ENCODE data around the gene DNPH1. TPM values are rescaled to one million over a fixed set of nuclear protein-coding genes. Genes with fewer than 3 reads are reported as not detected.

DNPH1 gene
- total and polyA plus RNA-seq, 5 donors: 25.7 to 60.4 (median 34.1) TPM

DNA sequence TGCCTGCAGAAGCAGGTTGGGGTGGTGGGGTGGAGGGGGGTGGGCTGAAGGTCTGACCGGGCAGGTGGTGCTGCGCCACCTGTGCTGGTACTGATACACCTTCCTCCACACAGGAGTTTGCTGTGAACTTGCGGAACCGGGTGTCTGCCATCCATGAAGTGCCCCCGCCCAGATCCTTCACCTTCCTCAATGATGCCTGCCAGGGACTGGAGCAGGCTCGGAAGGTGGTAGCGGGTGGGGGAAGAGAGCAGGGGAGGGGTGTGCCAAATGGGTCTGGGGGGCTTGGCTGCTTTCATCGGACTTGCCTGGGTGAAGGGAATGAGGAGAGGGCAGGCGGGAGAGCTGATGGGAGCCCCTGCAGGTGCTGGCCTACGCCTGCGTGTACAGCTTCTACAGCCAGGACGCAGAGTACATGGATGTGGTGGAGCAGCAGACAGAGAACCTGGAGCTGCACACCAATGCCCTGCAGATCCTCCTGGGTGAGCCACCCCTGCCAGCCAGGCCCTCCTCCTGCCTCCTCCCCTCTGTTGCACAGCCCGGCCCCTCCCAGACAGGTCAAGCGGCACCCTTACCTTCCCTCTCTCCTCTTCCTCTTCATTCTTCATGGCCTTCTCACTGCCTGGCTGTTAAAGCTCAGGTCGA is 6.7 kb downstream of the DNPH1 start:
- DNase-seq: no peak
- H3K4me1 ChIP-seq (ENCODE audit: control insufficient read depth, insufficient read depth, low read length): no peaks in the 10 kb centered on the region

GRCh38 chr6:43221046-43221972 is 8.0 kb downstream of the DNPH1 start:
- ATAC-seq (no peak), DNase-seq (no peak)
- Histone ChIP-seq H3K27me3 (ENCODE audit: control insufficient read depth, insufficient read depth) (no peaks in the 10 kb centered on the region), H3K9me3 (ENCODE audit: control insufficient read depth, low read length) (no peaks in the 10 kb centered on the region), H3K4me1 (ENCODE audit: control insufficient read depth, insufficient read depth, low read length) (no peaks in the 10 kb centered on the region), H3K27ac (ENCODE audit: low read length) (no peak overlapping the region), H3K4me3 (ENCODE audit: low read length) (no peak overlapping the region)
- 85% methylated on average over 20 of the region's 20 CpGs for WGBS
- intact Hi-C loops (cut with DNase I): no loop called here

More for the DNA sequence above, 6.7 kb downstream of the DNPH1 start:
- Histone ChIP-seq H3K27me3 (ENCODE audit: control insufficient read depth, insufficient read depth) (no peaks in the 10 kb centered on the region), H3K9me3 (ENCODE audit: control insufficient read depth, low read length) (no peaks in the 10 kb centered on the region), H3K4me3 (ENCODE audit: low read length) (no peak overlapping the region), H3K27ac (ENCODE audit: low read length) (no peak overlapping the region)
- intact Hi-C loops (cut with DNase I): no loop called here
- WGBS: 92% methylated on average over 15 of the region's 15 CpGs
- no peak for ATAC-seq

DNA sequence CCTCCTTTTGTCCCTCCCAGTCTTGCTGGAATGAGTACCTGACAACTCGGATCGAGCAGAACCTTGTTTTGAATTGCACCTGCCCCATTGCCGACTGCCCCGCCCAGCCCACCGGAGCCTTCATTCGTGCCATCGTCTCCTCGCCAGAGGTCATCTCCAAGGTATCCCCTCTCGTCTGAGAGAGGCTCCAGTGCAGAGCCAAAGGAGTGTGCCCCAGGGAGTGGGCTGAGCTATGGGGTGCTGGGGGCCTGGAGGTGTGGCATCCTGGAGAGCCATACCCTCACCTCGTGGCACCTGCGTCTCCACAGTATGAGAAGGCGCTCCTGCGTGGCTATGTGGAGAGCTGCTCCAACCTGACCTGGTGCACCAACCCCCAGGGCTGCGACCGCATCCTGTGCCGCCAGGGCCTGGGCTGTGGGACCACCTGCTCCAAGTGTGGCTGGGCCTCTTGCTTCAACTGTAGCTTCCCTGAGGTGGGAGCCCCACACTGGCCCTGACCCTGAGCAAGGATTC is 8.8 kb downstream of the DNPH1 start:
- intact Hi-C loops (cut with DNase I): no loop called here
- DNase-seq (no peak), ATAC-seq (peak in 1 of 2 donors; percentile 5)
- WGBS: 91% methylated on average over 16 of the region's 16 CpGs
- no peak overlapping the region for H3K4me3 ChIP-seq (ENCODE audit: low read length)
- no peaks in the 10 kb centered on the region for H3K27me3 ChIP-seq (ENCODE audit: control insufficient read depth, insufficient read depth)
- no peak overlapping the region for H3K27ac ChIP-seq (ENCODE audit: low read length)
- no peaks in the 10 kb centered on the region for H3K9me3 ChIP-seq (ENCODE audit: control insufficient read depth, low read length)
- no peaks in the 10 kb centered on the region for H3K4me1 ChIP-seq (ENCODE audit: control insufficient read depth, insufficient read depth, low read length)

GRCh38 chr6:43219814-43220213 is 9.5 kb downstream of the DNPH1 start:
- intact Hi-C loops (cut with DNase I): no loop called here
- no peaks in the 10 kb centered on the region for H3K9me3 ChIP-seq (ENCODE audit: control insufficient read depth, low read length)
- ATAC-seq (no peak), DNase-seq (no peak)
- WGBS: 85% methylated on average over 7 of the region's 7 CpGs
- H3K27ac ChIP-seq (ENCODE audit: low read length): no peak overlapping the region
- H3K27me3 ChIP-seq (ENCODE audit: control insufficient read depth, insufficient read depth): no peaks in the 10 kb centered on the region
- no peak overlapping the region for H3K4me3 ChIP-seq (ENCODE audit: low read length)
- H3K4me1 ChIP-seq (ENCODE audit: control insufficient read depth, insufficient read depth, low read length): no peaks in the 10 kb centered on the region

GRCh38 chr6:43219119-43219518 is 10.2 kb downstream of the DNPH1 start:
- H3K4me1 ChIP-seq (ENCODE audit: control insufficient read depth, insufficient read depth, low read length): no peaks in the 10 kb centered on the region
- H3K4me3 ChIP-seq (ENCODE audit: low read length): no peak overlapping the region
- H3K27ac ChIP-seq (ENCODE audit: low read length): no peak overlapping the region
- DNase-seq (no peak), ATAC-seq (no peak)
- H3K9me3 ChIP-seq (ENCODE audit: control insufficient read depth, low read length): no peaks in the 10 kb centered on the region
- intact Hi-C loops (cut with DNase I): no loop called here
- no peaks in the 10 kb centered on the region for H3K27me3 ChIP-seq (ENCODE audit: control insufficient read depth, insufficient read depth)
- 87% methylated on average over 3 of the region's 3 CpGs for WGBS

DNA sequence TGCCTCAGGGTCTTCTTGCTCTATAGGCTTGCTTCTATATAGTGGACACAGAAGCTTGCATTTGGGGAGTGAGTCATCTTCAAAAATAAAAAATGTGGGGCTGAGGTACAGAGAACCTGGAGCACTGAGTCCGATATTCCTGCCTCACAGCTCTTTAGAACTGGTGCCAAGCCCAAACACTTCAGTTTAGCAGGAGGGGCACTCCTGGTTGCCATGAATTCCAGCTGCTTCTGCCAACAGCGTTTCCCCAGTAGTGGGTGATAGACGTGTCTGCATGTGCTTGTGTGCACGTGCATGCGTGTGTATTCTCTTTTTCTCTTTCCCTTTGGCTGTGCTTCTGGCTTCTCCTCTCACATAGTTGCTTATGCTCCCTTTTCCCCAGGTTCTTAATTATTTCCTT is 11.9 kb downstream of the DNPH1 start:
- DNase-seq: no peak
- H3K4me3 ChIP-seq (ENCODE audit: low read length): no peak overlapping the region
- 66% methylated on average over 5 of the region's 5 CpGs for WGBS
- ATAC-seq: no peak
- intact Hi-C loops (cut with DNase I): no loop called here
- no peaks in the 10 kb centered on the region for H3K4me1 ChIP-seq (ENCODE audit: control insufficient read depth, insufficient read depth, low read length)
- no peaks in the 10 kb centered on the region for H3K27me3 ChIP-seq (ENCODE audit: control insufficient read depth, insufficient read depth)
- H3K9me3 ChIP-seq (ENCODE audit: control insufficient read depth, low read length): no peaks in the 10 kb centered on the region
- H3K27ac ChIP-seq (ENCODE audit: low read length): no peak overlapping the region

GRCh38 chr6:43216200-43216599 is 13.1 kb downstream of the DNPH1 start:
- intact Hi-C loops (cut with DNase I): no loop called here
- no peaks in the 10 kb centered on the region for H3K4me1 ChIP-seq (ENCODE audit: control insufficient read depth, insufficient read depth, low read length)
- H3K4me3 ChIP-seq (ENCODE audit: low read length): no peak overlapping the region
- no peaks in the 10 kb centered on the region for H3K27me3 ChIP-seq (ENCODE audit: control insufficient read depth, insufficient read depth)
- ATAC-seq (no peak), DNase-seq (no peak)
- no peak overlapping the region for H3K27ac ChIP-seq (ENCODE audit: low read length)
- WGBS: 91% methylated on average over 12 of the region's 12 CpGs
- no peaks in the 10 kb centered on the region for H3K9me3 ChIP-seq (ENCODE audit: control insufficient read depth, low read length)

DNA sequence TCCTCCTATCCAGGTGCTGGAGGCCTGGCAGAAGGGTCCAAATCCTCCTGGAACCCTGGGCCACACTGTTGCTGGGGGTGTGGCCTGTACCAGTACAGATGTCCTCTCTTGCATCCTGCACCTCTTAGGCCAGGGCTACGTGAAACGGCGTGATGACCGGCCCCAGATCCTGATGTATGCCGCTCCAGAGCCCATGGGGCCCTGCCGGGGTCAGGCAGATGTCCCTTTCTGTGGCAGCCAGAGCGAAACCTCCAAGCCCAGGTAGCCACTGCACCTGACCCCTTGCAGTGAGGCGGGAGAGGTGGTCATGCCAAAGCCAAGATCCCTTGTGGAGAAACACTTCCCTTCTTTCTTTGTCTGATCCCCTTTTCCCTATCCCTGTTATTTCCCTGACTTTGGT is 14.2 kb downstream of the DNPH1 start:
- intact Hi-C loops (cut with DNase I): no loop called here
- no peaks in the 10 kb centered on the region for H3K27me3 ChIP-seq (ENCODE audit: control insufficient read depth, insufficient read depth)
- no peak overlapping the region for H3K4me3 ChIP-seq (ENCODE audit: low read length)
- no peak overlapping the region for H3K27ac ChIP-seq (ENCODE audit: low read length)
- DNase-seq (no peak), ATAC-seq (no peak)
- 97% methylated on average over 8 of the region's 8 CpGs for WGBS
- no peaks in the 10 kb centered on the region for H3K4me1 ChIP-seq (ENCODE audit: control insufficient read depth, insufficient read depth, low read length)
- no peaks in the 10 kb centered on the region for H3K9me3 ChIP-seq (ENCODE audit: control insufficient read depth, low read length)

- 85% methylated on average over 11 of the region's 11 CpGs for WGBS
- Histone ChIP-seq H3K4me3 (ENCODE audit: low read length) (no peak overlapping the region), H3K9me3 (ENCODE audit: control insufficient read depth, low read length) (no peaks in the 10 kb centered on the region), H3K4me1 (ENCODE audit: control insufficient read depth, insufficient read depth, low read length) (no peaks in the 10 kb centered on the region), H3K27me3 (ENCODE audit: control insufficient read depth, insufficient read depth) (no peaks in the 10 kb centered on the region), H3K27ac (ENCODE audit: low read length) (no peak overlapping the region)
- ATAC-seq: peak in 1 of 2 donors; percentile 24
- intact Hi-C loops (cut with DNase I): no loop called here
- no peak for DNase-seq
These were observed 15.8 kb downstream of the DNPH1 start for GRCh38 chr6:43213431-43213830.

DNA sequence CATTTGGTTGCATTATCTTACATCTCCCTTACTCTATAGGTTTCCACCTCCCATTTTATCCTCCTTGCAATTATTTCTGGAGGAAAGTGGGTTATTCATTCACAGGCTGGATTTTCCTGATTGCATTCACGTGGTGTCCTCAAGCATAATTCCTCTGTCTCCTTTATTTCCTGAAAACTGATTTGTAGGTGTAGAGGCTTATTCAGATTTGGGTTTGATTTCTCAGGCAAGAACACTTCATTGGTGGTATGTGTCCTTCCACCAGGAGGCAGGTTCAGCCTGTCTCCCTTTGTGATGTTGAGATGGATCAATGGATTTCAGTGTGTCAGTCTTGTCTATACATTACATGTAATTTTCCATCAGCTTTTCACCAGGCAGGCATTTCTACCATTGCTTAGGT is 17.3 kb downstream of the DNPH1 start:
- H3K4me1 ChIP-seq (ENCODE audit: control insufficient read depth, insufficient read depth, low read length): no peaks in the 10 kb centered on the region
- no peak overlapping the region for H3K4me3 ChIP-seq (ENCODE audit: low read length)
- no peak for ATAC-seq
- no peak for DNase-seq
- no peak overlapping the region for H3K27ac ChIP-seq (ENCODE audit: low read length)
- WGBS: 78% methylated on average over 1 of the region's 1 CpG
- intact Hi-C loops (cut with DNase I): no loop called here
- H3K9me3 ChIP-seq (ENCODE audit: control insufficient read depth, low read length): no peaks in the 10 kb centered on the region
- no peaks in the 10 kb centered on the region for H3K27me3 ChIP-seq (ENCODE audit: control insufficient read depth, insufficient read depth)

GRCh38 chr6:43207286-43207685 is 22.0 kb downstream of the DNPH1 start:
- H3K4me1 ChIP-seq (ENCODE audit: control insufficient read depth, insufficient read depth, low read length): no peaks in the 10 kb centered on the region
- DNase-seq (no peak), ATAC-seq (no peak)
- no peak overlapping the region for H3K27ac ChIP-seq (ENCODE audit: low read length)
- no peak overlapping the region for H3K4me3 ChIP-seq (ENCODE audit: low read length)
- no peaks in the 10 kb centered on the region for H3K9me3 ChIP-seq (ENCODE audit: control insufficient read depth, low read length)
- intact Hi-C loops (cut with DNase I): no loop called here
- no peaks in the 10 kb centered on the region for H3K27me3 ChIP-seq (ENCODE audit: control insufficient read depth, insufficient read depth)
- 95% methylated on average over 2 of the region's 2 CpGs for WGBS

All from right cardiac atrium (tissue), 5 donors.